Posterior vena cava (tissue), 2 donors: ENCODE data around the gene CACNA1D. TPM values are rescaled to one million over a fixed set of nuclear protein-coding genes. Genes with fewer than 3 reads are reported as not detected.

Source experiments
- DNase-seq: peaks from one replicate; pipeline ENCODE4 v3.0.0-alpha.2; 2020; ENCODE audit warnings: low spot score
- intact Hi-C, 2 donors: fragments of 100-400 bp; cut with DNase I; formaldehyde crosslinking; loops; one replicate each; pipeline versions ENCODE4 v1.14.1 to v1.14.2; 2022 to 2023
- total RNA-seq, 2 donors: library from RNA; stranded (reverse); fragmentation: NEBNext Ultra II Directional; extraction: Animal tissue kit (Norgen Biotek cat#: 25700); gene quantifications; one replicate each; pipeline ENCODE4 v1.2.1, GENCODE V29; 2021
- donor health status: DM: yes; HTN: yes; CAD: no.
- donor health status: DM: yes; HTN: yes; CAD: no.

The CACNA1D gene
- total RNA-seq, 2 donors from 2014 or later = 1.1 to 1.9 TPM

GRCh38 chr3:53803816-53804695, 309.6 kb downstream of the CACNA1D start:
- intact Hi-C loops = no loop called here
- no peak for DNase-seq

GRCh38 chr3:53804697-53805462, 310.5 kb downstream of the CACNA1D start:
- DNase-seq = peak; percentile 73
- intact Hi-C loops = no loop called here

- intact Hi-C loops = no loop called here
- no peak for DNase-seq
Observed at GRCh38 chr3:53805463-53806159, 311.2 kb downstream of the CACNA1D start.

- intact Hi-C loops = no loop called here
- peak; percentile 78 for DNase-seq
Observed at GRCh38 chr3:53806182-53807116, 312.0 kb downstream of the CACNA1D start.

- intact Hi-C loops = no loop called here
- peak; percentile 78 for DNase-seq
Observed at GRCh38 chr3:53807117-53807810, 312.9 kb downstream of the CACNA1D start.

GRCh38 chr3:53808496-53808895, 314.1 kb downstream of the CACNA1D start:
- peak; percentile 59 for DNase-seq
- intact Hi-C loops = no loop called here

- no peak for DNase-seq
- intact Hi-C loops = no loop called here
Observed at GRCh38 chr3:53809267-53809666, 314.9 kb downstream of the CACNA1D start.

GRCh38 chr3:53809764-53810400, 315.5 kb downstream of the CACNA1D start:
- intact Hi-C loops = loop anchor here in 1 of 2 donors (5.0 kb wide), 1 partner anchor 1862 kb away; no protein-coding TSS in a partner anchor
- peak; percentile 74 for DNase-seq

- DNase-seq = no peak
- intact Hi-C loops = loop anchor here in 1 of 2 donors (5.0 kb wide), 1 partner anchor 1861 kb away; no protein-coding TSS in a partner anchor
Observed at GRCh38 chr3:53811143-53811927, 316.9 kb downstream of the CACNA1D start.

GRCh38 chr3:53812434-53812833, 318.0 kb downstream of the CACNA1D start:
- intact Hi-C loops = loop anchor here in 1 of 2 donors (5.0 kb wide), 1 partner anchor 1860 kb away; no protein-coding TSS in a partner anchor
- DNase-seq = no peak

GRCh38 chr3:53813229-53813628, 318.8 kb downstream of the CACNA1D start:
- intact Hi-C loops = loop anchor here in 1 of 2 donors (5.0 kb wide), 1 partner anchor 1859 kb away; no protein-coding TSS in a partner anchor
- DNase-seq = peak; percentile 30

- intact Hi-C loops = loop anchor here in 1 of 2 donors (5.0 kb wide), 1 partner anchor 1858 kb away; no protein-coding TSS in a partner anchor
- peak; percentile 3 for DNase-seq
Observed at GRCh38 chr3:53813876-53814275, 319.5 kb downstream of the CACNA1D start.

GRCh38 chr3:53815067-53815466, 320.7 kb downstream of the CACNA1D start:
- peak; percentile 28 for DNase-seq
- intact Hi-C loops = no loop called here

- DNase-seq = peak; percentile 55
- intact Hi-C loops = no loop called here
Observed at GRCh38 chr3:53815651-53816050, 321.2 kb downstream of the CACNA1D start.

- intact Hi-C loops = no loop called here
Observed at GRCh38 chr3:53816425-53816824, 322.0 kb downstream of the CACNA1D start.

GRCh38 chr3:53817211-53817610, 322.8 kb downstream of the CACNA1D start:
- intact Hi-C loops = no loop called here
- DNase-seq = peak; percentile 35

More at GRCh38 chr3:53816425-53816824, 322.0 kb downstream of the CACNA1D start:
- peak; percentile 9 for DNase-seq
